Loucy (cell line): ENCODE measurements around the gene ETS1.

Source experiments
- H2AFZ ChIP-seq: fragments of 200-600 bp; sonication (generic); 2 replicates; pipeline ENCODE4 v1.6.0; 2016; ENCODE audit warnings: antibody characterized with exemption, mild to moderate bottlenecking, low read length, moderate library complexity
- H3F3A ChIP-seq: fragments of 200-600 bp; 2 replicates; pipeline ENCODE4 v1.6.0; 2016; ENCODE audit warnings: antibody characterized with exemption, low read depth, mild to moderate bottlenecking
- H3K27me3 ChIP-seq: fragments of 200-600 bp; sonication (generic); 2 replicates; pipeline ENCODE4 v1.6.1; 2014; ENCODE audit warnings: low read length, mild to moderate bottlenecking; ENCODE audit not compliant: insufficient read depth, poor library complexity, severe bottlenecking
- H3K36me3 ChIP-seq: fragments of 200-600 bp; sonication (generic); 2 replicates; pipeline ENCODE4 v1.6.1; 2016; ENCODE audit warnings: low read length; ENCODE audit not compliant: insufficient read depth
- H3K4me1 ChIP-seq: fragments of 200-600 bp; sonication (generic); 2 replicates; pipeline ENCODE4 v1.5.1; 2014; ENCODE audit warnings: low read length, mild to moderate bottlenecking; ENCODE audit not compliant: insufficient read depth, poor library complexity, severe bottlenecking
- H3K4me2 ChIP-seq: fragments of 200-600 bp; sonication (generic); 2 replicates; pipeline ENCODE4 v1.6.0; 2014; ENCODE audit warnings: antibody characterized with exemption, low read length, low read depth, mild to moderate bottlenecking; ENCODE audit not compliant: poor library complexity, severe bottlenecking
- H3K4me3 ChIP-seq: fragments of 200-600 bp; sonication (generic); 2 replicates; pipeline ENCODE4 v1.5.1; 2014; ENCODE audit warnings: low read length, mild to moderate bottlenecking, mixed read lengths; ENCODE audit not compliant: poor library complexity, severe bottlenecking
- H3K79me2 ChIP-seq: fragments of 200-600 bp; sonication (generic); 2 replicates; pipeline ENCODE4 v1.6.1; 2014; ENCODE audit warnings: low read length; ENCODE audit not compliant: insufficient read depth
- H3K9ac ChIP-seq: fragments of 200-600 bp; sonication (generic); 2 replicates; pipeline ENCODE4 v1.6.0; 2014; ENCODE audit warnings: mild to moderate bottlenecking, low read depth, low read length, moderate library complexity; ENCODE audit not compliant: poor library complexity, severe bottlenecking
- H3K9me2 ChIP-seq: fragments of 200-600 bp; sonication (generic); replicated peaks from 2 replicates; pipeline ENCODE4 v1.6.1; 2016; ENCODE audit warnings: low read depth, low read length, mixed read lengths
- H3K9me3 ChIP-seq: fragments of 200-600 bp; sonication (generic); 2 replicates; pipeline ENCODE4 v1.6.1; 2014; ENCODE audit warnings: mild to moderate bottlenecking, antibody characterized with exemption, low read length, low read depth; ENCODE audit not compliant: insufficient read depth
- H4K20me1 ChIP-seq: fragments of 200-600 bp; sonication (generic); 2 replicates; pipeline ENCODE4 v1.6.0; 2014; ENCODE audit warnings: antibody characterized with exemption, low read length, mild to moderate bottlenecking; ENCODE audit not compliant: insufficient read depth, poor library complexity, severe bottlenecking
- CTCF ChIP-seq: fragments of 200-600 bp; sonication (generic); conservative IDR thresholded peaks from 2 replicates; pipeline ENCODE4 v1.5.1; 2014; ENCODE audit warnings: mild to moderate bottlenecking, antibody characterized with exemption, low read length
- EZH2phosphoT487 ChIP-seq: fragments of 200-600 bp; IDR thresholded peaks from 2 replicates; pipeline ENCODE4 v1.6.1; 2018; ENCODE audit warnings: antibody characterized with exemption, mild to moderate bottlenecking, moderate library complexity, borderline replicate concordance

The ETS1 gene

DNA sequence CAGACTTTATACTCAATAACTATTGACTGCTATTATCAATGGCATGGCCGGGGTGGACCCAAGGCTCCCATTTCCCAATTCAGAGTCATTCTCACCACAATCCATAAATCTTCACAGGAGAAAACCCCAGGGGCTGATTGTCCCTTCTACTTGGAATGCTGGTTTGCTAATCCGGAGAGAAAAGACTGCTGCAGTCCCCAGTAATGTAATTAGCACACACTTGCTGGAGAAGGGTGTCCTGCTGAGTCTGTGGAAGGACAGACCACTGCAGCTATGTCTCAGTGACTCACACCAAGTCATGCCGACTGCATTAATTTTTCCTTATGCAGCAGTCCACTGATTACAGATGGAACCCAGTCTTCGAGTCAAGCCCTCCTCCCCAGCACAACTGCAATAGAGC, 5.9 kb upstream of the ETS1 start:
- H3K4me1 ChIP-seq: peaks cover 7% of the 10 kb centered on the region

DNA sequence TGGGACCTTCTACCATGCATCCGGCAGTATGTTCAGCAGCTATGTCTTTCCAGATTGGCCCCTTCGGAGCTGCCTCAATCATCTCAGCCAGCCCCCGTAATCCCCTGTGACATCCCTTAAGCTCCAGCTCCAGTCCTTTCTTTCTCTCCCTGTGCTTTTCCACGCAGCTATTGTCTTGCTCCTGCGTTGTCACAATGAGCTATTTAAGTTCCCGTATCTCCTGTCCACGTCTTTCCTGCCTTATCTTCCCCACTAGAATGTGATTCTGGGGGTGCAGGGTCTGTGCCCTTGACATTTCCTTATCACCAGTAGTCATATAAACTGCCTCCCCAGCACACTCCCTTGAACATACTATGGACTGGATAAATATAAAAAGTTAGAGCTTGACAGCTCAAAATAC, 5.1 kb upstream of the ETS1 start:
- Histone ChIP-seq H3K4me2 (no peak overlapping the region), H3K36me3 (no peaks in the 10 kb centered on the region), H3K79me2 (no peaks in the 10 kb centered on the region), H2AFZ (no peak overlapping the region), H3K4me1 (peaks cover 6% of the 10 kb centered on the region), H3K9me2 (no peaks in the 10 kb centered on the region), H3F3A (no peaks in the 10 kb centered on the region; the same call in 1 of the 2 replicates), H3K9ac (no peak overlapping the region), H3K27me3 (no peaks in the 10 kb centered on the region), H4K20me1 (no peaks in the 10 kb centered on the region), H3K4me3 (no peak overlapping the region), H3K9me3 (no peaks in the 10 kb centered on the region)
- no peak for TF ChIP-seq EZH2phosphoT487
- TF ChIP-seq CTCF: no peak

More for the DNA sequence above, 5.9 kb upstream of the ETS1 start:
- no peaks in the 10 kb centered on the region for H3K36me3 ChIP-seq
- H3K79me2 ChIP-seq: no peaks in the 10 kb centered on the region
- H3K9me3 ChIP-seq: no peaks in the 10 kb centered on the region
- no peaks in the 10 kb centered on the region for H3K9me2 ChIP-seq
- H3K9ac ChIP-seq: no peak overlapping the region
- H2AFZ ChIP-seq: no peak overlapping the region
- no peak overlapping the region for H3K4me3 ChIP-seq
- no peaks in the 10 kb centered on the region for H4K20me1 ChIP-seq
- H3K4me2 ChIP-seq: no peak overlapping the region
- TF ChIP-seq EZH2phosphoT487: no peak
- no peak for TF ChIP-seq CTCF
- no peaks in the 10 kb centered on the region; the same call in 1 of the 2 replicates for H3F3A ChIP-seq
- H3K27me3 ChIP-seq: no peaks in the 10 kb centered on the region

DNA sequence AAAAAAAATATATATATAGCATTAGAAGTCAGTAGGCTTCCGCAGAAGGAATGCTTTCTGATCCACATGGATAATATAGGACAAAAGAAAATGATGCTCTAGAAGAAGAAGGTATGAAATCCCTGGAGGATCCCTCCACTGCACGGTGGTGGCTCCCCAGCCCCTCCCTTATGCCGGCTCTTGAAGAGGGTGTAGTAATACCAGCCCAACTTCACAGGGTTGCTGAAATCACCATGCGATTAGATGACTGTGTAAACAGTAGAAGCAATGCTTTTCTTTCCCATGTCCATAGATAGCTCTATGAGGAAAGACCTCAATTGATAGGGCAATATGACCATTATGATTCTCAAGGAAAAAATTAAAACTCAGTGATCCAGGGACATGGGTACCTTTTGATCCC, 3.2 kb upstream of the ETS1 start:
- Histone ChIP-seq H2AFZ (no peak overlapping the region), H3K9me3 (no peaks in the 10 kb centered on the region), H3K4me3 (no peak overlapping the region), H3K9ac (no peak overlapping the region), H3K4me1 (no peaks in the 10 kb centered on the region), H3K27me3 (no peaks in the 10 kb centered on the region), H3K4me2 (no peak overlapping the region), H3K9me2 (no peaks in the 10 kb centered on the region), H3F3A (no peaks in the 10 kb centered on the region; the same call in 1 of the 2 replicates), H4K20me1 (no peaks in the 10 kb centered on the region), H3K79me2 (no peaks in the 10 kb centered on the region), H3K36me3 (no peaks in the 10 kb centered on the region)
- TF ChIP-seq CTCF (no peak), EZH2phosphoT487 (no peak)
